Measurements from ENCODE around the gene SND1.
A peak's percentile ranks its signal among the peaks of the same experiment; 100 is the strongest.

SND1 gene

GRCh38 chr7:128135515-128136214, 483.7 kb downstream of the SND1 start:
- TF ChIP-seq CTCF (IDR thresholded peaks at IDR 0.05; ENCODE audit: insufficient read depth, low read depth, low read length, missing control alignments), result peak; percentile 82
- H3K4me3 ChIP-seq (ENCODE audit: low read depth, low read length), result peak overlapping the region; percentile 50
- peak; percentile 38 for DNase-seq (ENCODE audit: low read depth)

- no peak for TF ChIP-seq CTCF (IDR thresholded peaks at IDR 0.05; ENCODE audit: insufficient read depth, low read depth, low read length, missing control alignments)
- peak overlapping the region; percentile 46 for H3K4me3 ChIP-seq (ENCODE audit: low read depth, low read length)
- no peak for DNase-seq (ENCODE audit: low read depth)
Observed at GRCh38 chr7:128136215-128136597, 484.2 kb downstream of the SND1 start.

GRCh38 chr7:128137181-128137580, 485.2 kb downstream of the SND1 start:
- TF ChIP-seq CTCF (IDR thresholded peaks at IDR 0.05; ENCODE audit: insufficient read depth, low read depth, low read length, missing control alignments), result no peak
- DNase-seq (ENCODE audit: low read depth), result no peak
- no peak overlapping the region for H3K4me3 ChIP-seq (ENCODE audit: low read depth, low read length)

- H3K4me3 ChIP-seq (ENCODE audit: low read depth, low read length), result no peak overlapping the region
Observed at GRCh38 chr7:128139406-128139805, 487.4 kb downstream of the SND1 start.

GRCh38 chr7:128141683-128142195, 489.7 kb downstream of the SND1 start:
- no peak for TF ChIP-seq CTCF (IDR thresholded peaks at IDR 0.05; ENCODE audit: insufficient read depth, low read depth, low read length, missing control alignments)
- no peak for DNase-seq (ENCODE audit: low read depth)
- H3K4me3 ChIP-seq (ENCODE audit: low read depth, low read length), result no peak overlapping the region

More at GRCh38 chr7:128139406-128139805, 487.4 kb downstream of the SND1 start:
- no peak for DNase-seq (ENCODE audit: low read depth)
- TF ChIP-seq CTCF (IDR thresholded peaks at IDR 0.05; ENCODE audit: insufficient read depth, low read depth, low read length, missing control alignments), result no peak
